Uterus (tissue), 4 donors: ENCODE measurements around the gene PEX11A. TPM values are rescaled to one million over a fixed set of nuclear protein-coding genes. Genes with fewer than 3 reads are reported as not detected.

Source experiments
- DNase-seq, 2 donors: peaks; one replicate each; pipeline ENCODE4 v3.0.0-alpha.2; 2019 to 2020
- H3K27ac ChIP-seq, 2 donors: fragments of 200-600 bp; sonication (generic); 1 replicate in 1 of 2; 2 replicates in 1 of 2; pipeline ENCODE4 v1.5.1; 2016 to 2018
- H3K27me3 ChIP-seq, 2 donors: fragments of 200-600 bp; sonication (generic); one replicate each; pipeline ENCODE4 v1.5.1; 2018 to 2019; ENCODE audit warnings: control low read depth in 1 of 2
- H3K36me3 ChIP-seq, 2 donors: fragments of 200-600 bp; sonication (generic); one replicate each; pipeline ENCODE4 v1.5.1; 2019; ENCODE audit warnings: control low read depth in 1 of 2
- H3K4me1 ChIP-seq, 2 donors: fragments of 200-600 bp; sonication (generic); one replicate each; pipeline ENCODE4 v1.5.1; 2018 to 2019; ENCODE audit warnings: control low read depth in 1 of 2
- H3K4me3 ChIP-seq, 2 donors: fragments of 200-600 bp; sonication (generic); 1 replicate in 1 of 2; 2 replicates in 1 of 2; pipeline ENCODE4 v1.5.1; 2018 to 2019; ENCODE audit warnings: mild to moderate bottlenecking in 1 of 2
- H3K9me3 ChIP-seq, 2 donors: fragments of 200-600 bp; sonication (generic); one replicate each; pipeline ENCODE4 v1.5.1; 2019; ENCODE audit warnings: control low read depth in 1 of 2
- POLR2A ChIP-seq, 2 donors: fragments of 450-650 bp; IDR thresholded peaks; one replicate each; pipeline ENCODE4 v1.6.1; 2016; ENCODE audit warnings: antibody characterized with exemption in 2 of 2, mild to moderate bottlenecking in 1 of 2, moderate library complexity in 1 of 2
- intact Hi-C: fragments of 100-400 bp; cut with DNase I; formaldehyde crosslinking; loops from one replicate; pipeline ENCODE4 v1.15.1; 2023; ENCODE audit warnings: low total_unique reads
- total RNA-seq, 4 donors: library from RNA; depleted of rRNA in 3 of 4; stranded (reverse); fragments of >200 nt in 3 of 4; gene quantifications; one replicate each; pipeline versions ENCODE4 v1.1.0 to v1.2.4, GENCODE V29; 2014 to 2023
- TF ChIP-seq, protein P1 (sequence below), 4 experiments: fragments of 200-600 bp in 2 of 4; fragments of 450-650 bp in 2 of 4; sonication (generic) in 2 of 4; IDR thresholded peaks; one replicate each; pipeline ENCODE4 v1.5.1; 2016 to 2019; ENCODE audit warnings: antibody characterized with exemption in 4 of 4, mild to moderate bottlenecking in 2 of 4, moderate library complexity in 1 of 4
- donor health status: DM: yes; HTN: yes; CAD: no.

PEX11A gene
- total RNA-seq, 4 donors from 2014 or later: 1.5 to 16.2 (median 8.7) TPM

DNA sequence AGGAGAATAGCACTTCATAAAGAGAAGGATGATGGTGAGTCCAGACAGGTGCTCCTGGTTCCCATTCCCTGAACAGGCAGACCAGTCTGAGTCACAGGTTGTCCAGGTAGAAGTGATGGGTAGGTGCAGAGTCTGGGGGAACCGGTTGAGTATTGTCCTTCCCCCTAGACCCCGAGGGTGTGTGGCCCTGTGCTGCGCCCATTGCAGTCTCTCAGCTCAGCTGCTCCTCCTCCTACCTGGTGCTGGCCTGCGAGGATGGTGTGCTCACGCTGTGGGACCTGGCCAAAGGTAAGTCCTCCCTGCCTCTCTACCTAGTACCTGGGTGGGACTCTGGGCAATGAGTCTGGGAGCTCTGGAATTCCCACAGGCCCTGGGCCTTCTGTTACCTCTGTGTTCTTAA is 40.7 kb upstream of the PEX11A start:
- Histone ChIP-seq H3K27ac (no peak overlapping the region), H3K36me3 (no peaks in the 10 kb centered on the region), H3K4me3 (no peak overlapping the region), H3K4me1 (no peaks in the 10 kb centered on the region), H3K9me3 (no peaks in the 10 kb centered on the region), H3K27me3 (no peaks in the 10 kb centered on the region)
- no peak for DNase-seq
- TF ChIP-seq, protein P1, sequence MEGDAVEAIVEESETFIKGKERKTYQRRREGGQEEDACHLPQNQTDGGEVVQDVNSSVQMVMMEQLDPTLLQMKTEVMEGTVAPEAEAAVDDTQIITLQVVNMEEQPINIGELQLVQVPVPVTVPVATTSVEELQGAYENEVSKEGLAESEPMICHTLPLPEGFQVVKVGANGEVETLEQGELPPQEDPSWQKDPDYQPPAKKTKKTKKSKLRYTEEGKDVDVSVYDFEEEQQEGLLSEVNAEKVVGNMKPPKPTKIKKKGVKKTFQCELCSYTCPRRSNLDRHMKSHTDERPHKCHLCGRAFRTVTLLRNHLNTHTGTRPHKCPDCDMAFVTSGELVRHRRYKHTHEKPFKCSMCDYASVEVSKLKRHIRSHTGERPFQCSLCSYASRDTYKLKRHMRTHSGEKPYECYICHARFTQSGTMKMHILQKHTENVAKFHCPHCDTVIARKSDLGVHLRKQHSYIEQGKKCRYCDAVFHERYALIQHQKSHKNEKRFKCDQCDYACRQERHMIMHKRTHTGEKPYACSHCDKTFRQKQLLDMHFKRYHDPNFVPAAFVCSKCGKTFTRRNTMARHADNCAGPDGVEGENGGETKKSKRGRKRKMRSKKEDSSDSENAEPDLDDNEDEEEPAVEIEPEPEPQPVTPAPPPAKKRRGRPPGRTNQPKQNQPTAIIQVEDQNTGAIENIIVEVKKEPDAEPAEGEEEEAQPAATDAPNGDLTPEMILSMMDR (IDR thresholded peaks at IDR 0.05): no peak
- TF ChIP-seq POLR2A (IDR thresholded peaks at IDR 0.05): no peak
- intact Hi-C loops: no loop called here

DNA sequence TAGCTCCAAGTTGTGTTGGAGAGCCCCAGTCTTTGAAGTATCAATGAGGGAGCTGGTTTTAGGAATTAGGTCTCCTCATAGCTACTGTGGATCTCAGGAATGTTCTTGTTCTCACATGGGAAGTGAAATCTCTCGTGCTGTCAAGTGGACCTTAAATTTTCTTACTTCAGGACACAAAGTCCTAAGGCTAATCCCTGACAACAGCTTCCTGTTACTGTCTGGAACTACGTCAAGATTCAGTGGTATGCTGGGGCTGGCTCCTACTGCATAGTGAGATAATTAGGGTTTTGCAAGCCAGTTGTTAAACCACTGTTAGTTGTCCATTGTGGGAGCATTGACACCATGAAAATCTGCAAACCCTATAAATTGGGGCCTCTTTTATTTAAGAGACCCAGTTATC is 37.7 kb upstream of the PEX11A start:
- no peak overlapping the region for H3K27ac ChIP-seq

DNA sequence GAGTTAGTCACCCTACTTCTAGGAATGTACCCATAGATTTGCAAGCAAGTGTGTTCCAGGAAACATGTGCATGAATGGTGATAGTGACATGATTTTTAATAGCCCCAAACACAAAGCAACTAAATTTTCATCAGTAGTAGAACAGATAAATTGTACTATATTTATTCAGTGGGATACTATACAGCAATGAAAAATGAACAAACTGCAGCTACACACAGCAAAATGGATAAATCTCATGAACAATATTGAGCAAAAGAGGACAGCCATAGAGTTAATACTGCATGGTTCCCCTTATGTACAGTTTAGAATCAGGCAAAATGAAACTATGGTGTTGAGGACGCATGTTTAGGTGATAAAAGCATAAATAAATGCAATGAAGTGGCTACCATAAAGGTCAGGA is 34.5 kb upstream of the PEX11A start:
- DNase-seq: no peak
- Histone ChIP-seq H3K4me1 (no peaks in the 10 kb centered on the region), H3K4me3 (no peak overlapping the region), H3K27me3 (no peaks in the 10 kb centered on the region), H3K27ac (no peak overlapping the region), H3K9me3 (no peaks in the 10 kb centered on the region), H3K36me3 (no peaks in the 10 kb centered on the region)
- intact Hi-C loops: no loop called here
- TF ChIP-seq, protein P1 (IDR thresholded peaks at IDR 0.05): no peak

More for the DNA sequence above, 37.7 kb upstream of the PEX11A start:
- intact Hi-C loops: no loop called here
- no peaks in the 10 kb centered on the region for H3K36me3 ChIP-seq
- no peaks in the 10 kb centered on the region for H3K4me1 ChIP-seq
- H3K4me3 ChIP-seq: no peak overlapping the region
- H3K9me3 ChIP-seq: no peaks in the 10 kb centered on the region
- no peaks in the 10 kb centered on the region for H3K27me3 ChIP-seq
- peak in 1 of 2 donors; percentile 25 for DNase-seq
- TF ChIP-seq, protein P1 (IDR thresholded peaks at IDR 0.05): no peak
- no peak for TF ChIP-seq POLR2A (IDR thresholded peaks at IDR 0.05)

DNA sequence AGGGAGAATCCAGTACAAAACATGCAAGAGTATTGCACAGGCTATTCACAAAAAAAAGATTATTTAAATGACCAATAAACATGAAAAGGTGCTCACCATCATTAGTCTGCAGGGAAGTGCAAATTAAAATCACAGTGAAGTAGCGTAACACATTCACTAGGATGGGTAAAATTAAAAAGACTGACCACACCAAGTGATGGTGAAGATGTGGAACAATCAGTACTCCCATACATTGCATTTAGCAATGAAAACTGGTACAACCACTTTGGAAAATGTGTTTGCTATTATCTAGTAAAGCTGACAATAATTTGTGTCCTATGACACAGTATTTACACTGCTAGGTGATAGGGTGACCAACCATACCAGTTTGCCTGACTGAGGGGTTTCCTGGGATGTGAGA is 34.1 kb upstream of the PEX11A start:
- DNase-seq: no peak
- Histone ChIP-seq H3K4me1 (no peaks in the 10 kb centered on the region), H3K27me3 (no peaks in the 10 kb centered on the region), H3K9me3 (no peaks in the 10 kb centered on the region), H3K36me3 (no peaks in the 10 kb centered on the region), H3K4me3 (no peak overlapping the region), H3K27ac (no peak overlapping the region)
- TF ChIP-seq, protein P1 (IDR thresholded peaks at IDR 0.05): no peak
- TF ChIP-seq POLR2A (IDR thresholded peaks at IDR 0.05): no peak
- intact Hi-C loops: no loop called here

DNA sequence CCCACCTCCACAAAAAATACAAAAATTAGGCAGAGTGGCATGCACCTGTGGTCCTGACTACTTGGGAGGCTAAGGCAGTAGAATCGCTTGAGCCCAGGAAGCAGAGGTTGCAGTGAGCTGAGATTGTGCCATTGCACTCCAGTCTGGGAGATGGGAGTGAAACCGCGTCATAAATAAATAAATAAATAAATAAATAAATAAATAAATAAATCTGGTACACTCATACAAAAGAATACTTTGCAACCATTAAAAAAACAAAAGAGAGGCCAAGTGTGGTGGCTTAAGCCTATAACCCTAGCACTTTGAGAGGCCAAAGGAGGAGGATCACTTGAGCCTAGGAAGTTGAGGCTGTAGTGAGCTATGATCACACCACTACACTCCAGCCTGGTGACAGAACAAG is 32.5 kb upstream of the PEX11A start:
- H3K27ac ChIP-seq: no peak overlapping the region
- TF ChIP-seq POLR2A (IDR thresholded peaks at IDR 0.05): no peak
- TF ChIP-seq, protein P1 (IDR thresholded peaks at IDR 0.05): no peak
- H3K36me3 ChIP-seq: no peaks in the 10 kb centered on the region
- no peaks in the 10 kb centered on the region for H3K9me3 ChIP-seq
- H3K27me3 ChIP-seq: no peaks in the 10 kb centered on the region
- DNase-seq: no peak
- no peak overlapping the region for H3K4me3 ChIP-seq
- no peaks in the 10 kb centered on the region for H3K4me1 ChIP-seq
- intact Hi-C loops: no loop called here
